ENCODE results near the gene KCNK17. TPM values are rescaled to one million over a fixed set of nuclear protein-coding genes. Genes with fewer than 3 reads are reported as not detected.

The KCNK17 gene
- total RNA-seq, 1 donor from 2014 or later = not detected

DNA sequence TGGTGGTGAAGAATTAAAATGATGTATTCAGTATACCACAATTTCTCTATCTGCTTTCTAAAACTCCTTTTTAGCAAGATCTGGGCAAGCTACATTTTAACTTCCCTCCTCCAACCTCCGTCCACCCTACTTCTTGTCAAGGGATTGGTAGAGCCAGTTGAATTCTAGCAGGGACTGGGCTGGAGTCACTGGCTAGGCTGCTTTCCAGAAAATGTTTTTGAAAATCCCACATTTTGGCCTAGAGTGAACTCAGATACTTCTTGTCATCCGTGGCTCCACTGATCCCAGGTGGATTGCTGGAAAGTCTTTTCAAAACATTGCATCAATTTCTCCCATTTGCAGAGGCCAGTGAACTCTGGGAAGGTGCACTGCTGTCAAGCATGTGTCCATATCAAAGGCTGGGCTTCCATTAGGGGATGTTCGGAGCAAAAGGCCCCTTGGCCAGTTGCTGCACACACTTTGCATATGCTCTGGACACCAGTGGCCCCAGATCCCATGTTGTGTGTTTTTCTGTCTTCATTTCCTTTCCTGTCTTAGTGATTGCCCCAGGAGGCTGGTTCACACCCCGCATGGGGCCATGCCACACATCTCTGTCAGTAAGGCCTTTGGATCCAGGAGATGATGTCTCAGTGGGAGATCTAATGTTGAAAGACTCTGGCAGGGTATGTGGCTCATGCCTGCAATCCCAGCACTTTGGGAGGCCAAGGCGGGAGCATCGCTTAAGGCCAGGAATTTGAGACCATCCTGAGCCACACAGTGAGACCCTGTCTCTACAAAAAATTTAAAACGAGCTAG is 19.6 kb upstream of the KCNK17 start:
- Histone ChIP-seq H3K27ac (no peak overlapping the region), H3K4me1 (peaks cover 0 to 7% of the 10 kb centered on the region in 2 donors), H3K27me3 (no peaks in the 10 kb centered on the region), H3K9me3 (no peaks in the 10 kb centered on the region), H3K36me3 (no peaks in the 10 kb centered on the region), H3K4me3 (no peak overlapping the region)
- DNase-seq (ENCODE audit: low spot score in 2 of 2) = no peak
- no peak for TF ChIP-seq CTCF (IDR thresholded peaks at IDR 0.05)
- intact Hi-C loops (cut with DNase I) = no loop called here

- intact Hi-C loops (cut with DNase I) = no loop called here
- H3K4me3 ChIP-seq = no peak overlapping the region
- no peaks in the 10 kb centered on the region for H3K36me3 ChIP-seq
- H3K27ac ChIP-seq = no peak overlapping the region
- H3K4me1 ChIP-seq = peaks cover 0 to 2% of the 10 kb centered on the region in 2 donors
- H3K9me3 ChIP-seq = no peaks in the 10 kb centered on the region
- no peak for DNase-seq (ENCODE audit: low spot score in 2 of 2)
- H3K27me3 ChIP-seq = no peaks in the 10 kb centered on the region
- no peak for TF ChIP-seq CTCF (IDR thresholded peaks at IDR 0.05)
These were observed 16.3 kb upstream of the KCNK17 start for GRCh38 chr6:39330476-39330875.

GRCh38 chr6:39330057-39330456 is 15.8 kb upstream of the KCNK17 start:
- no peak for TF ChIP-seq CTCF (IDR thresholded peaks at IDR 0.05)
- Histone ChIP-seq H3K4me3 (no peak overlapping the region), H3K27ac (no peak overlapping the region), H3K36me3 (no peaks in the 10 kb centered on the region), H3K9me3 (no peaks in the 10 kb centered on the region), H3K4me1 (peaks cover 0 to 2% of the 10 kb centered on the region in 2 donors), H3K27me3 (no peaks in the 10 kb centered on the region)
- no peak for DNase-seq (ENCODE audit: low spot score in 2 of 2)
- intact Hi-C loops (cut with DNase I) = no loop called here

- no peak overlapping the region for H3K27ac ChIP-seq
- no peaks in the 10 kb centered on the region for H3K27me3 ChIP-seq
- intact Hi-C loops (cut with DNase I) = no loop called here
- H3K4me1 ChIP-seq = peaks cover 0 to 2% of the 10 kb centered on the region in 2 donors
- no peak overlapping the region for H3K4me3 ChIP-seq
- TF ChIP-seq CTCF (IDR thresholded peaks at IDR 0.05) = no peak
- no peaks in the 10 kb centered on the region for H3K9me3 ChIP-seq
- no peaks in the 10 kb centered on the region for H3K36me3 ChIP-seq
- DNase-seq (ENCODE audit: low spot score in 2 of 2) = no peak
These were observed 13.8 kb upstream of the KCNK17 start for GRCh38 chr6:39328066-39328465.

GRCh38 chr6:39327507-39327906 is 13.3 kb upstream of the KCNK17 start:
- no peaks in the 10 kb centered on the region for H3K27me3 ChIP-seq
- intact Hi-C loops (cut with DNase I) = no loop called here
- H3K4me3 ChIP-seq = no peak overlapping the region
- H3K4me1 ChIP-seq = peaks cover 0 to 2% of the 10 kb centered on the region in 2 donors
- no peaks in the 10 kb centered on the region for H3K36me3 ChIP-seq
- H3K27ac ChIP-seq = no peak overlapping the region
- no peak for DNase-seq (ENCODE audit: low spot score in 2 of 2)
- H3K9me3 ChIP-seq = no peaks in the 10 kb centered on the region
- TF ChIP-seq CTCF (IDR thresholded peaks at IDR 0.05) = no peak
